Measurements from ENCODE around the gene ZNF224. TPM values are rescaled to one million over a fixed set of nuclear protein-coding genes. Genes with fewer than 3 reads are reported as not detected.
"Not testable (repeated sequence)": the region's sequence is repeated elsewhere in the genome, so short reads cannot be mapped to it uniquely, and the experiment has no call there.

Gene ZNF224
- polyA plus RNA-seq, 1 experiment, result 13.2 TPM

GRCh38 chr19:44111910-44112463 is 17.8 kb downstream of the ZNF224 start:
- no peak for TF ChIP-seq CTCF (IDR thresholded peaks at IDR 0.05; ENCODE audit: insufficient read depth, low read depth, low read length)
- peak; percentile 28 for DNase-seq (ENCODE audit: low read depth)
- H3K4me3 ChIP-seq (ENCODE audit: low read depth, low read length), result peak overlapping the region; percentile 75
- no peaks in the 10 kb centered on the region for H3K27me3 ChIP-seq (ENCODE audit: control insufficient read depth, insufficient read depth, low read length)
- POLR2A ChIA-PET, result no interaction called here
- CTCF ChIA-PET, result interaction anchor here (1.0 kb wide), 1 partner anchor 301 kb away, joined by 3 read pairs; no protein-coding TSS in a partner anchor
- peaks cover 5% of the 10 kb centered on the region for H3K36me3 ChIP-seq (ENCODE audit: control insufficient read depth, insufficient read depth, low read length)

- POLR2A ChIA-PET, result no interaction called here
- Histone ChIP-seq H3K36me3 (ENCODE audit: control insufficient read depth, insufficient read depth, low read length) (peaks cover 4% of the 10 kb centered on the region), H3K4me3 (ENCODE audit: low read depth, low read length) (peak overlapping the region; percentile 75), H3K27me3 (ENCODE audit: control insufficient read depth, insufficient read depth, low read length) (no peaks in the 10 kb centered on the region)
- no peak for DNase-seq (ENCODE audit: low read depth)
- TF ChIP-seq CTCF (IDR thresholded peaks at IDR 0.05; ENCODE audit: insufficient read depth, low read depth, low read length), result no peak
- CTCF ChIA-PET, result no interaction called here
Measured at GRCh38 chr19:44112802-44113137, 18.6 kb downstream of the ZNF224 start.

GRCh38 chr19:44113138-44113783 is 19.1 kb downstream of the ZNF224 start, which contains the start of gene ZNF225:
TSS of gene ZNF225 (plus strand) at chr19:44113399. CDS start at chr19:44115828, 2,429 bp downstream.
- peak; percentile 95 for DNase-seq (ENCODE audit: low read depth)
- ChIA-PET POLR2A (interaction anchor here (0.7 kb wide), 1 partner anchor 41 kb away, joined by 4 read pairs; no protein-coding TSS in a partner anchor), CTCF (interaction anchor here (0.6 kb wide), 1 partner anchor 470 kb away, joined by 3 read pairs; no protein-coding TSS in a partner anchor)
- TF ChIP-seq CTCF (IDR thresholded peaks at IDR 0.05; ENCODE audit: insufficient read depth, low read depth, low read length), result no peak
- Histone ChIP-seq H3K27me3 (ENCODE audit: control insufficient read depth, insufficient read depth, low read length) (no peaks in the 10 kb centered on the region), H3K36me3 (ENCODE audit: control insufficient read depth, insufficient read depth, low read length) (peaks cover 4% of the 10 kb centered on the region), H3K4me3 (ENCODE audit: low read depth, low read length) (peak within 1 kb of the TSS; percentile 75)

GRCh38 chr19:44113784-44114390 is 19.7 kb downstream of the ZNF224 start:
- Histone ChIP-seq H3K27me3 (ENCODE audit: control insufficient read depth, insufficient read depth, low read length) (no peaks in the 10 kb centered on the region), H3K36me3 (ENCODE audit: control insufficient read depth, insufficient read depth, low read length) (peaks cover 7% of the 10 kb centered on the region), H3K4me3 (ENCODE audit: low read depth, low read length) (peak overlapping the region; percentile 75)
- TF ChIP-seq CTCF (IDR thresholded peaks at IDR 0.05; ENCODE audit: insufficient read depth, low read depth, low read length), result no peak
- DNase-seq (ENCODE audit: low read depth), result no peak
- POLR2A ChIA-PET, result interaction anchor here (0.7 kb wide), 1 partner anchor 42 kb away, joined by 4 read pairs; no protein-coding TSS in a partner anchor
- CTCF ChIA-PET, result interaction anchor here (0.6 to 1.0 kb wide), 2 partner anchors 14 to 470 kb away, joined by 3 read pairs; no protein-coding TSS in a partner anchor

GRCh38 chr19:44121162-44121561 is 27.0 kb downstream of the ZNF224 start:
- H3K36me3 ChIP-seq (ENCODE audit: control insufficient read depth, insufficient read depth, low read length), result peaks cover 12% of the 10 kb centered on the region
- POLR2A ChIA-PET; H3K4me3 ChIP-seq (ENCODE audit: low read depth, low read length); CTCF ChIA-PET; H3K27me3 ChIP-seq (ENCODE audit: control insufficient read depth, insufficient read depth, low read length); DNase-seq (ENCODE audit: low read depth): not testable (repeated sequence)

All from BJ (cell line).